Fibroblast of pulmonary artery (primary cell): Measurements from ENCODE around the gene PIM3.

Experiments used
- DNase-seq: peaks from one replicate; pipeline ENCODE4 v3.0.0-alpha.2; 2010; ENCODE audit warnings: low read depth
- H3K4me3 ChIP-seq: replicated peaks from 2 replicates; pipeline ENCODE4 v1.5.1; 2011; ENCODE audit warnings: low read depth, mild to moderate bottlenecking, control low read depth, low read length, moderate library complexity
- CTCF ChIP-seq: IDR thresholded peaks from 2 replicates; pipeline ENCODE4 v1.5.1; 2011; ENCODE audit warnings: mild to moderate bottlenecking, control low read depth, low read length, inconsistent platforms; ENCODE audit errors: missing control alignments

PIM3 gene

GRCh38 chr22:49953680-49954344 lies 6.8 kb upstream of the PIM3 start:
- no peak for DNase-seq
- no peak overlapping the region for H3K4me3 ChIP-seq
- TF ChIP-seq CTCF, result no peak

- DNase-seq, result no peak
- H3K4me3 ChIP-seq, result no peak overlapping the region
- TF ChIP-seq CTCF, result no peak
Measured at GRCh38 chr22:49954354-49954753, 6.2 kb upstream of the PIM3 start.

GRCh38 chr22:49954991-49955580 lies 5.5 kb upstream of the PIM3 start:
- DNase-seq, result no peak
- H3K4me3 ChIP-seq, result no peak overlapping the region
- no peak for TF ChIP-seq CTCF

GRCh38 chr22:49955581-49956417 lies 4.8 kb upstream of the PIM3 start:
- no peak for DNase-seq
- TF ChIP-seq CTCF, result no peak
- H3K4me3 ChIP-seq, result no peak overlapping the region

- no peak for TF ChIP-seq CTCF
- no peak for DNase-seq
- H3K4me3 ChIP-seq, result no peak overlapping the region
Measured at GRCh38 chr22:49956418-49956770, 4.2 kb upstream of the PIM3 start.

GRCh38 chr22:49956914-49957825 lies 3.4 kb upstream of the PIM3 start:
- TF ChIP-seq CTCF, result no peak
- no peak overlapping the region for H3K4me3 ChIP-seq
- DNase-seq, result no peak
